ENCODE results near the gene GAB2.

GAB2 gene

DNA sequence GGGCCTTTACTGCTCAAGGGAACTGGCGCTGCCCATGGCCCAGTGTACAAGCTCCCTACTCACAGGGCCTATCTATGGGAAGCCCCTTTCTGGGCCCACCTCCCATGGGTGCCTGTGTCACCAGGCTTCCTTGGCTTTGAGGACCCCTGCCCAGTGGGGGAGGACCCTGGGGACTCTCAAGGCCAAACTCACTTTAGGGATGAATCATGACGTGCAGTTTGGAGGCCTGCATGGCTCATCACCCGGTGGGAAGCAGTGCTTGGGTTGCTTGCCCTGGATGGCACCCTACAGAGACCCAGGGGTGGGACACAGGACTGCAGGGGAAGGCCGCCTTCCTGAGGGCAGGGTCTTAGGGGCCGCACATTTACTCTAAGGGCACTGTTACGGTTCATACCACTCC, 245.7 kb downstream of the GAB2 start:
- Histone ChIP-seq H3K9ac (ENCODE audit: low read depth, low read length) (no peak overlapping the region), H3K4me3 (ENCODE audit: low read length) (no peak overlapping the region), H3K4me2 (ENCODE audit: low read length) (no peak overlapping the region), H3K27me3 (ENCODE audit: control insufficient read depth, insufficient read depth, low read length) (no peaks in the 10 kb centered on the region), H3K9me3 (replicated peaks; ENCODE audit: low read length) (no peaks in the 10 kb centered on the region), H3K4me1 (ENCODE audit: control insufficient read depth, insufficient read depth, low read length) (peaks cover 39% of the 10 kb centered on the region), H3K36me3 (ENCODE audit: insufficient read depth, low read length) (peaks cover 25% of the 10 kb centered on the region)

DNA sequence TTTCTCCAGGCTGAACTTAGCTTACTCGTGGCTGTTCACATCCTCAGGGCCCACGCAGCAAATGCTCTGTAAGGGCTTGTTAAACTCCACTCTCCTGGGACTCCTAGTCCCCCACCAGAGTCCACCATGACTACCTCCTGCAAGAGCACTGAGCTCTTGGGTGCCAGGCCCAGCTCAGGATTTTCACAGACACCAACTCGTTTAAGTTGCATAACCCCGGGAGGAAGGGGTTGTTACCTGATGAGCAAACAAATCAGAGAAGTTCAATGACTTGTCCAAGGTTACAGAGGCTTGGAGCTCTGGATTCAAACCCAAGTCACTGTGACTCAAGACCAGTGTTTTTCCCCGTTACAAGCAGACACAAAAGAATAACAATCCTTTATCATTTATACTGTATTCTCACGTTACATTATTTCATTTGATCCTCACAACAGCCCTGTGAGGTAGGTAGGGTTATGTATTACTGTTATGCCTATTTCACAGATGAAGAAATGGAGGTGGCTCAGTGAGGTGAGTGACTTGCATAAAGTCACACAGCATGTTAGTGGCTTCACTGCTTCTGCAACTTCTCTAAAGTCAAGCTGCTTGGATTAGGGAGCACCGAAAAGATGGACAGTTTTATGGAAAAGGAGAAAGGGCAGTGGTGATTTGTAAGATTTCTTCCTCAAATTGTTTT, 246.6 kb downstream of the GAB2 start:
- H3K9me3 ChIP-seq (replicated peaks; ENCODE audit: low read length) = no peaks in the 10 kb centered on the region
- no peak overlapping the region for H3K4me3 ChIP-seq (ENCODE audit: low read length)
- no peaks in the 10 kb centered on the region for H3K27me3 ChIP-seq (ENCODE audit: control insufficient read depth, insufficient read depth, low read length)
- H3K9ac ChIP-seq (ENCODE audit: low read depth, low read length) = no peak overlapping the region
- H3K4me1 ChIP-seq (ENCODE audit: control insufficient read depth, insufficient read depth, low read length) = peaks cover 39% of the 10 kb centered on the region
- H3K36me3 ChIP-seq (ENCODE audit: insufficient read depth, low read length) = peaks cover 16% of the 10 kb centered on the region
- H3K4me2 ChIP-seq (ENCODE audit: low read length) = no peak overlapping the region

GRCh38 chr11:78170413-78170812, 247.2 kb downstream of the GAB2 start:
- H3K9me3 ChIP-seq (replicated peaks; ENCODE audit: low read length) = no peaks in the 10 kb centered on the region
- H3K4me1 ChIP-seq (ENCODE audit: control insufficient read depth, insufficient read depth, low read length) = peaks cover 39% of the 10 kb centered on the region
- H3K27me3 ChIP-seq (ENCODE audit: control insufficient read depth, insufficient read depth, low read length) = no peaks in the 10 kb centered on the region
- no peak overlapping the region for H3K4me3 ChIP-seq (ENCODE audit: low read length)
- H3K4me2 ChIP-seq (ENCODE audit: low read length) = no peak overlapping the region
- no peak overlapping the region for H3K9ac ChIP-seq (ENCODE audit: low read depth, low read length)
- peaks cover 15% of the 10 kb centered on the region for H3K36me3 ChIP-seq (ENCODE audit: insufficient read depth, low read length)

GRCh38 chr11:78168539-78169477, 248.8 kb downstream of the GAB2 start:
- Histone ChIP-seq H3K9ac (ENCODE audit: low read depth, low read length) (peak overlapping the region; percentile 72), H3K4me1 (ENCODE audit: control insufficient read depth, insufficient read depth, low read length) (peaks cover 39% of the 10 kb centered on the region), H3K36me3 (ENCODE audit: insufficient read depth, low read length) (peaks cover 13% of the 10 kb centered on the region), H3K9me3 (replicated peaks; ENCODE audit: low read length) (no peaks in the 10 kb centered on the region), H3K4me3 (ENCODE audit: low read length) (peak overlapping the region; percentile 39), H3K27me3 (ENCODE audit: control insufficient read depth, insufficient read depth, low read length) (no peaks in the 10 kb centered on the region), H3K4me2 (ENCODE audit: low read length) (peak overlapping the region; percentile 66)

DNA sequence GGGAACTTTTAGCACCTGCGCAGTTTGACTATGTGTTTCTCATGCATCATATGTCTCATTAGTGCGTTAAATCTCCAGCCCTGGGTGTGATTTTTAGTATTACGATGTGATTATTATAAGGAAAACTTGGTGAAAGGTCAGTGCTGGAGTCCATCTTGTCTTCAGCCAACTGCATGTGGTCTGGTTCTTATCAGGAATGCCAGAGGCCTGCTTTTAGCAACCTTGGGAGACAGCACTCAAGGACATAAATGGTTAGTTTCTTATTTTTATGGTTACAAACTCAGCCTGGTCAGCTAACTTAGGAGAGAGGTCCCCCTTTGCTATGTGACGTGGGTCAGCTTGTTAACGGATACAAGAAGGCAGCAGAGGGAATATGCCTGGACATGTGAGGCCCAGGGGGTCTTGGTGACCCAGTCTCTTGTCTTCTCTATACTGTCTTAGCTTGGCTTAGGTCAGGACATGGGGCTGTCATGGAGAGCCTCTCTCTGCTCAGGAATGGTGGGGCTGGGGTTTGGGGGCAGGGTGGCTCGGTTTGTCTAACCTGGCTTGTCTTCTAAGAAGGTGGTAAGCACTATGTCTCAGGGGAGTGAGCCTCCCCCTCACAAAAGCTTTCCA, 250.7 kb downstream of the GAB2 start:
- no peak overlapping the region for H3K4me2 ChIP-seq (ENCODE audit: low read length)

More for the DNA sequence above, 250.7 kb downstream of the GAB2 start:
- no peaks in the 10 kb centered on the region for H3K36me3 ChIP-seq (ENCODE audit: insufficient read depth, low read length)
- H3K4me1 ChIP-seq (ENCODE audit: control insufficient read depth, insufficient read depth, low read length) = peaks cover 43% of the 10 kb centered on the region
- no peak overlapping the region for H3K4me3 ChIP-seq (ENCODE audit: low read length)
- no peak overlapping the region for H3K9ac ChIP-seq (ENCODE audit: low read depth, low read length)
- no peaks in the 10 kb centered on the region for H3K9me3 ChIP-seq (replicated peaks; ENCODE audit: low read length)
- no peaks in the 10 kb centered on the region for H3K27me3 ChIP-seq (ENCODE audit: control insufficient read depth, insufficient read depth, low read length)
